Activated gamma-delta T cell (primary cell): ENCODE measurements around the gene GSTK1.
"Not testable (repeated sequence)": the region's sequence is repeated elsewhere in the genome, so short reads cannot be mapped to it uniquely, and the experiment has no call there.

ENCODE experiments used
- DNase-seq: peaks from one replicate; lab custom pipeline; 2025; lab: John Stamatoyannopoulos, UW

GSTK1 gene

GRCh38 chr7:143238289-143238980 lies 24.8 kb upstream of the GSTK1 start:
- no peak for DNase-seq

GRCh38 chr7:143239813-143240212 lies 23.4 kb upstream of the GSTK1 start:
- DNase-seq, result no peak

DNA sequence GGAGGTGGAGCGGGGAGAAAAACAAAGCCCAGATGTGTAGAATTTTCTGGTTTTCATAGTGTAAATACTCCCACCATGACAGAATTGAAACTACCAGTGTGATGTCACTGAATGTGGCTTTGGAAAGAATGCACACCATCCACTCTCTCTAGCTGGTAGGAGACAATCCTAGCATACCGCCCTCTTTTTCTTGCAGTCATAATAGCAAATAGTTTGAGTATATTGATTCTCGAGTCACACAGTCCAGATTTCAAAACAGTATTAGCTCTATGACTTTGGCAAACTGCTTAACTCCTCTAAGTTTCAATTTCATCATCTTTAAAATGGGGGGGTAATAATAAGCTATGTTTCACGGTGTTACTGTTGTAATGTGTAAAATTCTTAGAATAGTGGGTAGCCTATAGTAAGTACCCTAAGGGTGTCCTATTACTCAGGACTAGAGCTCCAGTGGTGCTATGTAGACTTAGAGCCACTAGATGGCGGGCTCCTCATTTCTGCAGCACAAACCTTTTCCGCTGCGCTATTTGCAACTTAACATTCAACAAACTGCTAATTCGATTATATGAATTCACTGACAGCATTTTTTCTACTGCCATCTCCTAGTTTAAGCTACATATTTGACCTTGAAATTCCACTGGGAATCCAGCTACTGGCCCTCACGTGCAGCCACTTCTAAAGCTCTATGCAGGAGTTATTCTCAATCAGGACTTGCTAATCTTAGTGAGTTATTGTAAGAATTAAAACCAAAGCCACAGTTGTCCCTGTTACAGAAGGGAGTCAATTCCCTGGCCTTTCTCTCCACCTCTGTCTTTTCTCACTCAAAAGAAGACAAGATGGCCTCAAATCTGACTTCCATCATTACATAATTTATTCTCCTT lies 22.7 kb upstream of the GSTK1 start:
- DNase-seq, result no peak

- no peak for DNase-seq
These were observed 20.9 kb upstream of the GSTK1 start for GRCh38 chr7:143242306-143242705.

- DNase-seq, result no peak
These were observed 20.1 kb upstream of the GSTK1 start for GRCh38 chr7:143243111-143243510.

DNA sequence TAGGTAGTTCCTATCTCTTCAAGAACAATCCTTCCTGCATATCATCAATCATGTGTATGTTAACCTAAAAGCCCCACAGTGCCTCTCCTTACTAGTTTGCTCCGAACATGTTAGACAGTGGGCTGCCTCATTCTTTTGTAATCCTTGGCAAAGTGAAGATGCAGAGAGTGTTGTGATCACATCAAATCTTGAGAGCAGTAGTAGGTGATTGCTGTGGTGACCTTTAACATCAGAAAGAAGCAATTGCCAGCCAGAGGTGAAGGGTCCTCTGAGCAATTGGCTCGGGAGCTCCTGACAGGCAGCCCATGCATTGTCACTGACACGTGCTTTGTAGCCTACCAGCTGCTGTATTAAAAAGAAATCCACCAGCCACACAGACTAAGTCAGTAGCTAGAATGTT lies 19.6 kb upstream of the GSTK1 start:
- DNase-seq, result no peak

GRCh38 chr7:143244321-143244720 lies 18.9 kb upstream of the GSTK1 start:
- no peak for DNase-seq

DNA sequence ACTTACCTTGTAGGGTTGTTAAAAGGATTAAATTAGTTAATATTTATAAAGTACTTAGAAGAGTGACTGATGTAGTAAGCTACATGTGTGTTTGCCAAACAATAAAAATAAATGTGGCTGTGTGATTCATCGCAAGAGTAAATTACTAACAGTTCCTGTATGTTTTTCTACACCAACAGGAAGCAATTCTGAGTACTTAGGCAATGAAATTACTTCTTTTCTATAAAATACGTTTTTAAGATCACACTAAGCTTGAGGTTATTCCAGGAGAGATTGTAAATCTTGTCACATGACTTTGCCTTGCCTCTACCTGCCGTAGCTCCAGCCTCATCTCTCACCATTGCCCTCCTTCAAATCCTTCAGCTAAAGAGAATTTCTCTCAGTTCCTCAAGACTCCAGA lies 18.1 kb upstream of the GSTK1 start:
- DNase-seq, result no peak

- DNase-seq, result no peak
These were observed 15.9 kb upstream of the GSTK1 start for GRCh38 chr7:143247372-143247771.

DNA sequence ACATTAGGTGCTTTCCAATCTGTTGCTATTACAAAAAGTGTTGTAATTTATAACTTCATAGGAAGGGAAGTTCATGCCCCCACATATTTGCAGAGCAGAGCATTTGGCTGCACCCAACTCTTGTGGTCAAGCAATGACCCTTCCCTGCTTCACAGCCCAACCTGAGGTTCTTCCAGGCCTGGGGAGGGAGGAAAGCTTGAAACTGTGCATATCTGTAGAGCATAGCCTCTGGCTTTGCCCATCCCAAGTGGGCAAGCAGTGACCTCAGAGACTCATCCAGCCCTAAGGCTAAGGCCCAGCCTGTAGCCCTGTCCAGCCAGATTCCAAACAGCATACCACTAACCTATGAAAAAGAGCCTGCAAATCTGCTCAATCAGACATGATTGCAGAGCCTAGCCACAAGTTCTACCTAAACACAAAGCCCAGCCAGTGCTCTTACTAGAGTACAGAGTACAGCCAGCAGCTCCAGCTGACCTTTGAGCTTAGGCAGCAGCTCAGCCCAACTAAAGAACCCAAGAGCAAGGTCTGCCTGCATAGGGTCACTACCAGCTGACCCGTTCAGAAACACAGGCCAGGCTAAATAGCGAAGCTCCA lies 14.4 kb upstream of the GSTK1 start:
- DNase-seq, result no peak

DNA sequence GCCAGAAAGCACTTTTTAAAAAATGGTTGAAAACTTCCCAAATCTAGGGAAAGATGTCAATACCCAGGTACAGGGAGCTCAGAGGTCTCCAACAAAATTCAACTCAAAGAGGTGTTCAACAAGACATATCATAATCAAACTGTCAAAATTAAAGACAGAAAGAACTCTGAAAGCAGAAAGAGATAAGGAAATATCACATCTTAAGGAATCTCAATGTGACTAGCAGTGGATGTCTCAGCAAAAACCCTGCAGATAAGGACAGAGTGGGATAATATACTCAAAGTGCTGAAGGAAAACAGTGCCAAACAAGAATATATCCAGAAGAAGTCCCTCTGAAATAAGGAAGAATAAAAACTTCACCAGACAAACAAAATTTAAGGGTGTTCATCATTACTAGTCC lies 13.0 kb upstream of the GSTK1 start:
- DNase-seq, result no peak

- no peak for DNase-seq
These were observed 12.4 kb upstream of the GSTK1 start for GRCh38 chr7:143250822-143251221.

DNA sequence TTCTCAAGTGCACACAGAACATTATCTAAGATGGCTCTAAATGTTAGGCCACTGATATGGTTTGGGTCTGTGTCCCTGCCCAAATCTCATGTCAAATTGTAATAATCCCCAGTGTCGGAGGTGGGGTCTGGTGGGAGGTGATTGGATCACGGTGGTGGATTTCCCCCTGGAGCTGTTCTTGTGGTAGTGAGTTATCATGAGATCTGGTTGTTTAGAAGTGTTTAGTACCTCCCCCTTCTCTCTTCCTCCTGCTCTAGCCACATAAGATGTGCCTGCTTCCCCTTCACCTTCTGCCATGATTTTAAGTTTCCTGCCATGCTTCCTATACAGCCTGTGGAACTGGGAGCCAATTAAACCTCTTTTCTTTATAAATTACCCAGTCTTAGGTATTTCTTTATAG lies 11.2 kb upstream of the GSTK1 start:
- DNase-seq, result no peak

GRCh38 chr7:143255564-143255963 lies 7.7 kb upstream of the GSTK1 start:
- no peak for DNase-seq

- no peak for DNase-seq
These were observed 6.9 kb upstream of the GSTK1 start for GRCh38 chr7:143256325-143256724.

DNA sequence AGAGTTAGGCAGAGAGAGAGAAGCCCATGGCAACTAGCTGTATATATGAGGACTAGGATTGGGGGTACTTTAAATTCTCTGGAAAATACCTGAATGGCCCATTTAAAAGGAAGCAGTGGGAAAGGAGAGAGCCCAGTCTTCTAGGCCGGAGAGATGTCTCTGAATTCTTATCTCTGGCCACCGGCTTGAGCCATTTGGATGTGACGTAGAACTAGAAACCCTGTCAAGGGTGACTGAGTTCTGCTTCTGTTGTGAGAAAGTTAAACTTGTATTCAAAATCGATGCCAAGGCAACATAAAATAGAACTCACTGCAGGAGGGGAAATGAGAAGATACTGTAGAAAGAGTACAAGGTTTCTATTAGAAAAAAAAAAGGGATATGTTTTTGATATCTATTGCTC lies 6.3 kb upstream of the GSTK1 start:
- DNase-seq, result no peak

DNA sequence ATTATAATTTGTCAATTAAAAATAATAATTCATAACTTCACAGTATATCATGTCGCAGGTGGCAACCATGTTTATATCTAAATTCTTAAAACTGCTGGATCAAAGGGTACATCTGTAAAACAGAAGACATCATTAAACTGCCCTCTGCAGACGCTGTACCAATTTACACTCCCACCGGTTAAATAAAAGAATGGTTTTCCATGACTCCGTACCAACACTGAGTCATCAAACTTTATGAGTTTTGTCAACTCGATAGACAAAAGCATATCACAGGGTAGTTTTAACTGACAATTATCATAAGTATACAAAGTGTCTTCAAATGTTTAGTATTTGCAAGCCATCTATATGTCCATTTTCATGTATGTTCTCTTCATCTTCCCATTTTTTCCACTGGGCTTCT lies 5.7 kb upstream of the GSTK1 start:
- no peak for DNase-seq

DNA sequence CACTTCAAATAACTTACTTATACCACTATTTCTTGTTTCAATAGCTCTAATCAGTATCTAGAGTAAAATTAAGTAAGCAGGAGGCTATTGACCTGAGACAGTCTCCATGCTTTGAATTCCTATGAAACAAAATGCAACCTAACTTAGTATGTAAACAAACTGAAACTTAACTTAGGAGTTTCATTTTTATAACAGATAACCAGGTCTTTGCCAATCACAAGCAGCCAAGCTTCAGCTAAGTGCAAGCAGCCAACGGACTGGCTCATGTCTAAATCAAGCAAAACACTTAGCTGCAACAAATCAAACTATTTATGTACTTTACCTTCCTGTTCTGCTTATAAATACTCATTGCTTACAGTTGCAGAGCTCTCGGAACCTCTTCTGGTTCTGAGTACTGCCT lies 4.4 kb upstream of the GSTK1 start:
- no peak for DNase-seq

DNA sequence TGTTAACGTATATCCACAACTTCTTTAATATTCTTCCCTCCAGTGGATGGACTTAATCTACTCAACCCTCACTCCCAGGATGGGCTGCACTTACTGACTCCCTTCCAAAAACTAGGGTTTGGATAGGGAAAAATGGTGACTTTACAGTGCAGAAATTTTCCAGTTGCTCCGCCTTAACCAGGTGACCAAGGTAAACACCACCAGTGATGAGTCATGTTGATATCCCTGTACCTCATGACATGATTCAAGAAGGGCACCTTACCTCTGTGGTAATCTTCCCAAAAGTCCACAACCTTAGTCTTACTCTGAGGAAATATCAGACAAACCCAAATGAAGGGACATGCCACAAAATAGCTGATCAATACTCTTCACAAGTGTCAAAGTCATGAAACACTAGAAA lies 3.5 kb upstream of the GSTK1 start:
- no peak for DNase-seq

- no peak for DNase-seq
These were observed 1.3 kb upstream of the GSTK1 start for GRCh38 chr7:143261901-143262300.

- DNase-seq, result not testable (repeated sequence)
These were observed 941 bp downstream of the GSTK1 start for GRCh38 chr7:143264196-143264568.

DNA sequence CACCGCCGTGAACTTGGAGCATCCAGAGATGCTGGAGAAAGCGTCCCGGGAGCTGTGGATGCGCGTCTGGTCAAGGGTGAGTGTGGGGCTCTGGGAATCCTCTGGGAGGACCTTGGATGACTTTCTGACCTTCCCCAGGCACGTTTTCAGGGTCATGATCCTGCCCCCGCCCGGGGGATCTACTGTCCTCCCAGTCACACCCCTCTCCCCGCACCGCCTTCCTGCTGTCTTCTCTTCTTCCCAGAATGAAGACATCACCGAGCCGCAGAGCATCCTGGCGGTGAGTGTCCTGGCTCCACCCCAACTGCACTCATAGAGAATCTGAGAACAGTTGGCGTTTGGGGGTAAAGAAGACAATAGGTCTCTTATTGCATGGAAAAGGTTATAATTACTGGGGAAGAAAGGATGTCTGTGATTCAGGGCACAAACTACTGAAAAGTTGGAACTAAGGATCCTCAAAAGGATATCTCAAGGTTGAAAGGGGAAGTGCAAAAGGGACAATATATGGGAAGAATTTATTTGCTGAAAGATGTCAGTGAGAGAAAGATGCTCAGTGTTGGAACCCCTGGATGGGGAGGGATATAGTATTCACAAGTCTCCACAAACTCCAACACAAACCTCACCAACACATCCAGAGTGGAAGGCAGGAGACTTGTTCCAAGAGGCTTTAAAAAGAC lies 1.9 kb downstream of the GSTK1 start:
- no peak for DNase-seq

GRCh38 chr7:143269251-143269650 lies 6.0 kb downstream of the GSTK1 start:
- DNase-seq, result no peak
